HCT116 (cell line): ENCODE results near the gene NAT8. TPM values are rescaled to one million over a fixed set of nuclear protein-coding genes. Genes with fewer than 3 reads are reported as not detected.
"Not testable (repeated sequence)": the region's sequence is repeated elsewhere in the genome, so short reads cannot be mapped to it uniquely, and the experiment has no call there.

Experiments used
- ATAC-seq: fragments of 200-7000 bp; cut with Tn5 transposase; 2 replicates; pipeline ENCODE4 v1.9.1; 2020; ENCODE audit warnings: mild to moderate bottlenecking, moderate library complexity
- BruUV-seq: library from RNA; stranded (reverse); fragments of 400-500 nt; replicated peaks from 2 replicates; lab custom pipeline; 2021; lab: Mats Ljungman, UMichigan
- CTCF ChIA-PET: fragments of 300-600 bp; sonication (Branson Sonifier 250); formaldehyde crosslinking; loops from one replicate; lab custom pipeline; 2021; ENCODE audit warnings: antibody characterized with exemption; lab: Charles Lee
- POLR2A ChIA-PET: fragments of 300-600, 350-600 bp; sonication (Branson Sonifier 250); formaldehyde crosslinking; loops from one replicate; lab custom pipeline; 2021; ENCODE audit warnings: antibody characterized with exemption; lab: Charles Lee
- RAD21 ChIA-PET, 2 experiments: fragments of 300-600 bp; sonication (Branson Sonifier 250); formaldehyde crosslinking; loops; one replicate each; lab custom pipeline; 2023; ENCODE audit warnings: low total read pairs in 2 of 2; ENCODE audit not compliant: uncharacterized antibody in 2 of 2, unreplicated experiment in 2 of 2, low non-redundant PET in 1 of 2; lab: Charles Lee
- DNase-seq: peaks from one replicate; pipeline ENCODE4 v3.0.0-alpha.2; 2010; ENCODE audit warnings: low read depth, low spot score
- H2AFZ ChIP-seq: fragments of 200-600 bp; shearing (Covaris generic), sonication (generic); 2 replicates; pipeline ENCODE4 v1.6.1; 2017; ENCODE audit warnings: low read depth, mixed run types, mixed read lengths, antibody characterized with exemption, low read length; ENCODE audit not compliant: poor library complexity, severe bottlenecking
- H3K27ac ChIP-seq: 2 replicates; pipeline ENCODE4 v1.5.1; 2012; ENCODE audit warnings: low read depth, low read length
- H3K27me3 ChIP-seq: fragments of 200-600 bp; sonication (generic); 2 replicates; pipeline ENCODE4 v1.6.1; 2016; ENCODE audit warnings: mixed run types, low read length, mixed read lengths; ENCODE audit not compliant: insufficient read depth
- H3K36me3 ChIP-seq, 2 experiments: fragments of 200-500 bp in 1 of 2; fragments of 200-600 bp in 1 of 2; sonication (Bioruptor generic) in 1 of 2; sonication (generic) in 1 of 2; 2 replicates each; pipeline versions ENCODE4 v1.5.1 to v1.6.1; 2014 to 2016; ENCODE audit warnings: low read length in 2 of 2, inconsistent platforms in 1 of 2, mixed read lengths in 1 of 2, mixed run types in 1 of 2; ENCODE audit not compliant: insufficient read depth in 2 of 2, control insufficient read depth in 1 of 2
- H3K4me1 ChIP-seq, 2 experiments: fragments of 200-600 bp in 1 of 2; sonication (generic) in 1 of 2; 2 replicates each; pipeline versions ENCODE4 v1.5.1 to v1.6.1; 2012 to 2017; ENCODE audit warnings: low read length in 2 of 2, inconsistent platforms in 1 of 2, mild to moderate bottlenecking in 1 of 2, mixed read lengths in 1 of 2, mixed run types in 1 of 2, moderate library complexity in 1 of 2; ENCODE audit not compliant: insufficient read depth in 2 of 2, control insufficient read depth in 1 of 2
- H3K4me2 ChIP-seq: fragments of 200-600 bp; sonication (generic); 2 replicates; pipeline ENCODE4 v1.6.1; 2017; ENCODE audit warnings: mixed run types, low read length, mixed read lengths
- H3K4me3 ChIP-seq, 2 experiments: fragments of 200-600 bp in 1 of 2; sonication (generic) in 1 of 2; replicated peaks in 1 of 2; 2 replicates each; pipeline ENCODE4 v1.5.1; 2011 to 2016; ENCODE audit warnings: low read length in 2 of 2, control low read depth in 1 of 2, low read depth in 1 of 2, mild to moderate bottlenecking in 1 of 2, mixed read lengths in 1 of 2, mixed run types in 1 of 2
- H3K79me2 ChIP-seq: fragments of 200-600 bp; sonication (generic); 2 replicates; pipeline ENCODE4 v1.6.1; 2017; ENCODE audit warnings: mild to moderate bottlenecking, mixed run types, low read length, moderate library complexity, mixed read lengths; ENCODE audit not compliant: insufficient read depth
- H3K9ac ChIP-seq: fragments of 200-600 bp; sonication (generic); 2 replicates; pipeline ENCODE4 v1.6.1; 2016; ENCODE audit warnings: low read length, mixed read lengths
- H3K9me2 ChIP-seq: fragments of 200-600 bp; sonication (generic), shearing (Covaris generic); 2 replicates; pipeline ENCODE4 v1.6.1; 2017; ENCODE audit warnings: mixed run types, mild to moderate bottlenecking, moderate library complexity; ENCODE audit not compliant: insufficient read depth
- H3K9me3 ChIP-seq, 2 experiments: fragments of 200-500 bp in 1 of 2; fragments of 200-600 bp in 1 of 2; sonication (Bioruptor generic) in 1 of 2; sonication (generic) in 1 of 2; 2 replicates each; pipeline ENCODE4 v1.6.1; 2014 to 2017; ENCODE audit warnings: low read length in 2 of 2, mixed read lengths in 2 of 2, inconsistent platforms in 1 of 2, low read depth in 1 of 2, mild to moderate bottlenecking in 1 of 2, mixed run types in 1 of 2, moderate library complexity in 1 of 2; ENCODE audit not compliant: control insufficient read depth in 1 of 2, insufficient read depth in 1 of 2
- H4K20me1 ChIP-seq: fragments of 200-600 bp; sonication (generic), shearing (Covaris generic); 2 replicates; pipeline ENCODE4 v1.6.1; 2017; ENCODE audit warnings: mixed run types, mild to moderate bottlenecking, moderate library complexity; ENCODE audit not compliant: insufficient read depth
- intact Hi-C: fragments of 100-400 bp; cut with micrococcal nuclease; formaldehyde crosslinking; loops from 2 replicates; pipeline ENCODE4 v1.10.0; 2022
- total RNA-seq: library from RNA; stranded (reverse); gene quantifications from one replicate; pipeline ENCODE4 v1.2.1, GENCODE V29; 2021; ENCODE audit not compliant: unreplicated experiment

Gene NAT8
- total RNA-seq, 1 experiment from 2014 or later = not detected

- H3K9me2 ChIP-seq, RAD21 ChIA-PET, H3K9me3 ChIP-seq, BruUV-seq, DNase-seq, POLR2A ChIA-PET, H3K4me1 ChIP-seq, H3K9ac ChIP-seq, H3K79me2 ChIP-seq, intact Hi-C loops, H3K4me2 ChIP-seq, ATAC-seq, H3K27ac ChIP-seq, H2AFZ ChIP-seq, H4K20me1 ChIP-seq, H3K4me3 ChIP-seq, H3K36me3 ChIP-seq, H3K27me3 ChIP-seq: not testable (repeated sequence)
- CTCF ChIA-PET = interaction anchor here (0.6 kb wide), 1 partner anchor 154 kb away, joined by 3 read pairs; the partner anchor contains the start of gene STAMBP
Observed at GRCh38 chr2:73674696-73675157, 32.5 kb upstream of the NAT8 start.

DNA sequence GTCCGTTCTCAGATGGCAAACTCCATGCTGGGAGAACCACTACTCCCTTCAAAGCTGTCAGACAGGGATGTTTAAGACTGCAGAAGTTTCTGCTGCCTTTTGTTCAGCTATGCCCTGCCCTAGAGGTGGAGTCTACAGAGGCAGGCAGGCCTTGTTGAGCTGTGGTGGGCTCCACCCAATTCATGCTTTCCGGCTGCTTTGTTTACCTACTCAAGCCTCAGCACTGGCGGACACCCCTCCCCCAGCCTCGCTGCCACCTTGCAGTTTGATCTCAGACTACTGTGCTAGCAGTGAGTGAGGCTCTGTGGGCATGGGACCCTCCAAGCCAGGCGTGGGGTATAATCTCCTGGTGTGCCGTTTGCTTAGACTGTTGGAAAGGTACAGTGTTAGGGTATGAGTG lies 27.8 kb upstream of the NAT8 start:
- H4K20me1 ChIP-seq, H3K4me3 ChIP-seq, H3K4me2 ChIP-seq, H3K4me1 ChIP-seq, H3K27me3 ChIP-seq, CTCF ChIA-PET, H3K9me2 ChIP-seq, H3K79me2 ChIP-seq, H3K27ac ChIP-seq, H2AFZ ChIP-seq, DNase-seq, H3K9me3 ChIP-seq, POLR2A ChIA-PET, intact Hi-C loops, H3K36me3 ChIP-seq, RAD21 ChIA-PET, BruUV-seq, H3K9ac ChIP-seq, ATAC-seq: not testable (repeated sequence)

DNA sequence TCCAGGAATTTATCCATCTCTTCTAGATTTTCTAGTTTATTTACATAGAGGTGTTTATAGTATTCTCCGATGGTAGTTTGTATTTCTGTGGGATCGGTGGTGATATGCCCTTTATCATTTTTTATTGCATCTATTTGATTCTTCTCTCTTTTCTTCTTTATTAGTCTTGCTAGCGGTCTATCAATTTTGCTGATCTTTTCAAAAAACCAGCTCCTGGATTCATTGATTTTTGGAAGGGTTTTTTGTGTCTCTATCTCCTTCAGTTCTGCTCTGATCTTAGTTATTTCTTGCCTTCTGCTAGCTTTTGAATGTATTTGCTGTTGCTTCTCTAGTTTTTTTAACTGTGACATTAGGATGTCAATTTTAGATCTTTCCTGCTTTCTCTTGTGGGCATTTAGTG lies 25.0 kb upstream of the NAT8 start:
- H3K4me1 ChIP-seq, DNase-seq, intact Hi-C loops, H3K4me2 ChIP-seq, H2AFZ ChIP-seq, POLR2A ChIA-PET, H3K9me3 ChIP-seq, H3K9me2 ChIP-seq, H3K27ac ChIP-seq, H3K9ac ChIP-seq, H3K36me3 ChIP-seq, ATAC-seq, CTCF ChIA-PET, H4K20me1 ChIP-seq, RAD21 ChIA-PET, H3K4me3 ChIP-seq, H3K27me3 ChIP-seq, H3K79me2 ChIP-seq, BruUV-seq: not testable (repeated sequence)
